ENCODE measurements around the gene CAP2.

The CAP2 gene

GRCh38 chr6:17381424-17382147, 11.8 kb upstream of the CAP2 start:
- Histone ChIP-seq H4K20me1 (ENCODE audit: insufficient read depth, low read length) (no peaks in the 10 kb centered on the region), H3K9ac (ENCODE audit: low read length) (no peak overlapping the region), H2AFZ (ENCODE audit: low read length) (no peak overlapping the region), H3F3A (ENCODE audit: insufficient read depth, low read length) (no peaks in the 10 kb centered on the region), H3K4me3 (ENCODE audit: low read depth, low read length, poor library complexity, severe bottlenecking) (no peak overlapping the region), H3K9me3 (ENCODE audit: low read length) (no peaks in the 10 kb centered on the region), H3K36me3 (ENCODE audit: insufficient read depth, low read length) (no peaks in the 10 kb centered on the region), H3K27me3 (ENCODE audit: insufficient read depth, low read length) (no peaks in the 10 kb centered on the region), H3K4me1 (ENCODE audit: insufficient read depth, low read length, severe bottlenecking) (no peaks in the 10 kb centered on the region), H3K79me2 (ENCODE audit: insufficient read depth, low read length) (no peaks in the 10 kb centered on the region), H3K4me2 (ENCODE audit: low read length) (no peak overlapping the region), H3K27ac (ENCODE audit: low read depth, low read length, poor library complexity, severe bottlenecking) (no peak overlapping the region), H3K9me2 (ENCODE audit: low read depth, low read length) (no peaks in the 10 kb centered on the region)
- no peak for TF ChIP-seq CTCF (IDR thresholded peaks at IDR 0.05; ENCODE audit: low read length)
- no peak for TF ChIP-seq EZH2 (IDR thresholded peaks at IDR 0.05; ENCODE audit: borderline replicate concordance, low read length)

GRCh38 chr6:17385660-17386059, 7.7 kb upstream of the CAP2 start:
- H3K9ac ChIP-seq (ENCODE audit: low read length), result no peak overlapping the region
- H3K9me2 ChIP-seq (ENCODE audit: low read depth, low read length), result no peaks in the 10 kb centered on the region
- no peak overlapping the region for H3K4me3 ChIP-seq (ENCODE audit: low read depth, low read length, poor library complexity, severe bottlenecking)
- no peaks in the 10 kb centered on the region for H3K9me3 ChIP-seq (ENCODE audit: low read length)
- no peak overlapping the region for H3K27ac ChIP-seq (ENCODE audit: low read depth, low read length, poor library complexity, severe bottlenecking)
- no peak for TF ChIP-seq CTCF (IDR thresholded peaks at IDR 0.05; ENCODE audit: low read length)
- TF ChIP-seq EZH2 (IDR thresholded peaks at IDR 0.05; ENCODE audit: borderline replicate concordance, low read length), result no peak
- H3K36me3 ChIP-seq (ENCODE audit: insufficient read depth, low read length), result no peaks in the 10 kb centered on the region
- no peaks in the 10 kb centered on the region for H3F3A ChIP-seq (ENCODE audit: insufficient read depth, low read length)
- no peaks in the 10 kb centered on the region for H4K20me1 ChIP-seq (ENCODE audit: insufficient read depth, low read length)
- H3K79me2 ChIP-seq (ENCODE audit: insufficient read depth, low read length), result no peaks in the 10 kb centered on the region
- H2AFZ ChIP-seq (ENCODE audit: low read length), result no peak overlapping the region
- H3K4me2 ChIP-seq (ENCODE audit: low read length), result no peak overlapping the region
- no peaks in the 10 kb centered on the region for H3K27me3 ChIP-seq (ENCODE audit: insufficient read depth, low read length)
- H3K4me1 ChIP-seq (ENCODE audit: insufficient read depth, low read length, severe bottlenecking), result no peaks in the 10 kb centered on the region

GRCh38 chr6:17388365-17388764, 5.0 kb upstream of the CAP2 start:
- Histone ChIP-seq H3K27ac (ENCODE audit: low read depth, low read length, poor library complexity, severe bottlenecking) (no peak overlapping the region), H3F3A (ENCODE audit: insufficient read depth, low read length) (no peaks in the 10 kb centered on the region), H3K27me3 (ENCODE audit: insufficient read depth, low read length) (no peaks in the 10 kb centered on the region), H3K9me2 (ENCODE audit: low read depth, low read length) (no peaks in the 10 kb centered on the region), H3K79me2 (ENCODE audit: insufficient read depth, low read length) (no peaks in the 10 kb centered on the region), H3K4me2 (ENCODE audit: low read length) (no peak overlapping the region), H2AFZ (ENCODE audit: low read length) (no peak overlapping the region), H3K9ac (ENCODE audit: low read length) (no peak overlapping the region), H4K20me1 (ENCODE audit: insufficient read depth, low read length) (no peaks in the 10 kb centered on the region), H3K9me3 (ENCODE audit: low read length) (no peaks in the 10 kb centered on the region), H3K36me3 (ENCODE audit: insufficient read depth, low read length) (no peaks in the 10 kb centered on the region), H3K4me3 (ENCODE audit: low read depth, low read length, poor library complexity, severe bottlenecking) (no peak overlapping the region), H3K4me1 (ENCODE audit: insufficient read depth, low read length, severe bottlenecking) (no peaks in the 10 kb centered on the region)
- TF ChIP-seq CTCF (IDR thresholded peaks at IDR 0.05; ENCODE audit: low read length) (no peak), EZH2 (IDR thresholded peaks at IDR 0.05; ENCODE audit: borderline replicate concordance, low read length) (no peak)

Measured in OCI-LY1 (cell line).